H9 (cell line): ENCODE data around the gene PIEZO2. TPM values are rescaled to one million over a fixed set of nuclear protein-coding genes. Genes with fewer than 3 reads are reported as not detected.

ENCODE experiments used
- DNase-seq: peaks from one replicate; pipeline ENCODE4 v3.0.0-alpha.2; 2017
- H2AFZ ChIP-seq: one replicate; pipeline ENCODE4 v1.6.1; 2013; ENCODE audit warnings: mild to moderate bottlenecking, low read length, control low read depth, moderate library complexity
- H2AK5ac ChIP-seq: 2 replicates; pipeline ENCODE4 v1.6.1; 2013; ENCODE audit warnings: low read length, control low read depth, mixed read lengths; ENCODE audit not compliant: insufficient read length
- H2BK120ac ChIP-seq: one replicate; pipeline ENCODE4 v1.6.1; 2013; ENCODE audit warnings: low read depth, mild to moderate bottlenecking, low read length, control low read depth, inconsistent platforms; ENCODE audit not compliant: poor library complexity, severe bottlenecking
- H2BK12ac ChIP-seq: 2 replicates; pipeline ENCODE4 v1.6.1; 2013; ENCODE audit warnings: low read length, control low read depth, mixed read lengths, low read depth; ENCODE audit not compliant: insufficient read length
- H2BK15ac ChIP-seq: 2 replicates; pipeline ENCODE4 v1.6.1; 2013; ENCODE audit warnings: low read depth, low read length, control low read depth
- H2BK20ac ChIP-seq: one replicate; pipeline ENCODE4 v1.6.1; 2013; ENCODE audit warnings: low read depth, mild to moderate bottlenecking, low read length, control low read depth, inconsistent platforms; ENCODE audit not compliant: poor library complexity, severe bottlenecking
- H2BK5ac ChIP-seq: 2 replicates; pipeline ENCODE4 v1.6.1; 2013; ENCODE audit warnings: low read length, control low read depth, mixed read lengths; ENCODE audit not compliant: insufficient read length
- H3K14ac ChIP-seq: 2 replicates; pipeline ENCODE4 v1.6.1; 2013; ENCODE audit warnings: low read length, control low read depth; ENCODE audit not compliant: insufficient read depth
- H3K18ac ChIP-seq: 2 replicates; pipeline ENCODE4 v1.6.1; 2013; ENCODE audit warnings: low read depth, mild to moderate bottlenecking, mixed read lengths, low read length, control low read depth; ENCODE audit not compliant: insufficient read length
- H3K23ac ChIP-seq: 2 replicates; pipeline ENCODE4 v1.6.1; 2013; ENCODE audit warnings: low read length, control low read depth, mixed read lengths, low read depth; ENCODE audit not compliant: insufficient read length
- H3K23me2 ChIP-seq: 2 replicates; pipeline ENCODE4 v1.6.1; 2013; ENCODE audit warnings: low read depth, mild to moderate bottlenecking, mixed read lengths, low read length, control low read depth; ENCODE audit not compliant: insufficient read length, poor library complexity, severe bottlenecking
- H3K27ac ChIP-seq: 2 replicates; pipeline ENCODE4 v1.5.1; 2013; ENCODE audit warnings: low read length, control low read depth, mixed read lengths, low read depth; ENCODE audit not compliant: insufficient read length
- H3K27me3 ChIP-seq: 2 replicates; pipeline ENCODE4 v1.6.1; 2013; ENCODE audit warnings: low read length, control low read depth, inconsistent platforms; ENCODE audit not compliant: insufficient read depth
- H3K4ac ChIP-seq: 2 replicates; pipeline ENCODE4 v1.6.1; 2013; ENCODE audit warnings: low read depth, mild to moderate bottlenecking, control low read depth, inconsistent platforms, low read length, moderate library complexity
- H3K4me1 ChIP-seq: 2 replicates; pipeline ENCODE4 v1.6.1; 2013; ENCODE audit warnings: low read length, control low read depth, inconsistent platforms; ENCODE audit not compliant: insufficient read depth
- H3K4me2 ChIP-seq: 2 replicates; pipeline ENCODE4 v1.6.1; 2013; ENCODE audit warnings: low read length, control low read depth, mixed read lengths; ENCODE audit not compliant: insufficient read length, insufficient read depth
- H3K56ac ChIP-seq: 2 replicates; pipeline ENCODE4 v1.6.1; 2013; ENCODE audit warnings: low read depth, mild to moderate bottlenecking, mixed read lengths, low read length, control low read depth; ENCODE audit not compliant: insufficient read length
- H3K79me1 ChIP-seq: 2 replicates; pipeline ENCODE4 v1.6.1; 2013; ENCODE audit warnings: low read depth, mild to moderate bottlenecking, moderate library complexity, low read length, control low read depth, inconsistent platforms; ENCODE audit not compliant: insufficient read depth, poor library complexity, severe bottlenecking
- H3K79me2 ChIP-seq: 2 replicates; pipeline ENCODE4 v1.6.1; 2013; ENCODE audit warnings: low read length, control low read depth, inconsistent platforms; ENCODE audit not compliant: insufficient read depth
- H3K9ac ChIP-seq: 2 replicates; pipeline ENCODE4 v1.6.1; 2013; ENCODE audit warnings: low read length, control low read depth, mixed read lengths; ENCODE audit not compliant: insufficient read length; ENCODE audit errors: extremely low read depth
- H3K9me3 ChIP-seq: one replicate; pipeline ENCODE4 v1.6.1; 2013; ENCODE audit warnings: low read depth, low read length, inconsistent platforms; ENCODE audit not compliant: control insufficient read depth
- H3T11ph ChIP-seq: one replicate; pipeline ENCODE4 v1.6.1; 2013; ENCODE audit warnings: mild to moderate bottlenecking, low read length, control low read depth, inconsistent platforms
- H4K20me1 ChIP-seq: one replicate; pipeline ENCODE4 v1.6.1; 2013; ENCODE audit not compliant: control insufficient read depth, insufficient read length, insufficient read depth
- H4K5ac ChIP-seq: 2 replicates; pipeline ENCODE4 v1.6.1; 2013; ENCODE audit warnings: low read depth, mild to moderate bottlenecking, mixed read lengths, low read length, control low read depth; ENCODE audit not compliant: insufficient read length
- H4K8ac ChIP-seq: replicated peaks from 2 replicates; pipeline ENCODE4 v1.6.1; 2013; ENCODE audit warnings: low read length, control low read depth, mixed read lengths, low read depth; ENCODE audit not compliant: insufficient read length
- H4K91ac ChIP-seq: 2 replicates; pipeline ENCODE4 v1.6.1; 2013; ENCODE audit warnings: low read depth, mild to moderate bottlenecking, moderate library complexity, mixed read lengths, low read length, control low read depth; ENCODE audit not compliant: insufficient read length
- H3K27ac Mint-ChIP-seq, 3 experiments: 2 replicates in 2 of 3; 3 replicates in 1 of 3; pipeline ENCODE4 v1.8.0; 2020 to 2021; ENCODE audit warnings: mixed read lengths in 3 of 3, mild to moderate bottlenecking in 1 of 3, moderate library complexity in 1 of 3
- H3K27me3 Mint-ChIP-seq: 2 replicates; pipeline ENCODE4 v1.8.0; 2021; ENCODE audit warnings: low read depth, mild to moderate bottlenecking, moderate library complexity, mixed read lengths
- H3K36me3 Mint-ChIP-seq, 3 experiments: 2 replicates in 2 of 3; 3 replicates in 1 of 3; pipeline ENCODE4 v1.8.0; 2020 to 2021; ENCODE audit warnings: low read depth in 3 of 3, mixed read lengths in 3 of 3; ENCODE audit not compliant: insufficient read depth in 1 of 3
- H3K4me1 Mint-ChIP-seq, 2 experiments: 2 replicates each; pipeline ENCODE4 v1.8.0; 2020; ENCODE audit warnings: mixed read lengths in 2 of 2
- H3K4me3 Mint-ChIP-seq, 2 experiments: 2 replicates in 1 of 2; 3 replicates in 1 of 2; pipeline ENCODE4 v1.8.0; 2020 to 2021; ENCODE audit warnings: mild to moderate bottlenecking in 2 of 2, mixed read lengths in 2 of 2, moderate library complexity in 1 of 2
- H3K9me3 Mint-ChIP-seq, 2 experiments: 2 replicates in 1 of 2; 3 replicates in 1 of 2; pipeline ENCODE4 v1.8.0; 2020; ENCODE audit warnings: mild to moderate bottlenecking in 2 of 2, mixed read lengths in 2 of 2, moderate library complexity in 1 of 2
- WGBS: extraction: QIAGEN DNeasy Blood & Tissue Kit; methylation state at CpG from one replicate; pipeline ENCODE4 v1.1.7; 2013; ENCODE audit warnings: missing lambda C conversion rate, low lambda C conversion rate, mixed read lengths; ENCODE audit not compliant: insufficient read length; ENCODE audit errors: extremely low coverage; 5-methylcytosine and 5-hydroxymethylcytosine counted together
- total RNA-seq: library from RNA; stranded (reverse); gene quantifications from 2 replicates; pipeline ENCODE4 v1.2.1, GENCODE V29; 2021
- TF ChIP-seq, protein P1 (sequence below): fragments of 200-600 bp; sonication (generic); conservative IDR thresholded peaks from 3 replicates; pipeline ENCODE4 v1.8.0; 2021; ENCODE audit warnings: antibody characterized with exemption, mild to moderate bottlenecking

PIEZO2 gene
- total RNA-seq, 1 experiment from 2014 or later, result 3.9 TPM

DNA sequence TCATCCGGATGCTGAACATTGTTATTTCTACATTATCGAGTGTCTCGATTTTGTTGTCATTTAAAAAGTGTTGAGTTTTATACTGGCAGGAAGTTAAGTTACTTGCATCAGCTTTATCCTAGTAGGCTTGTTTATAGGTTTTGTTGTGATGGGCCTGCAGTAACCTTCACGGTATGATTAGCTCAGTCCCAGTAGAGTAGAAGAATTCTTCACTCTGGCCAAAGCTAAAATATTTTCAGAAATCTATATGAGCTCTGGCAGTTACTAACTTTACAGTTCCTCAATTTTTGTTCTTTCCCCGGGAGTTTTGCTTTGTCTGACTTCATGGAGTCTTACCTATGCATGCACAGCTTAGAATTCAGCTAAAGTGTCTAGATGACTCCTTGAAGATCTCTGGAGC is 328.7 kb downstream of the PIEZO2 start:
- Mint-ChIP-seq H3K36me3 (peaks cover 0 to 6% (median 5%) of the 10 kb centered on the region in 3 experiments; a peak in 3 of 7 replicates), H3K9me3 (peaks cover 7 to 9% of the 10 kb centered on the region in 2 experiments; a peak in 4 of 5 replicates), H3K27me3 (no peaks in the 10 kb centered on the region), H3K4me3 (no peak overlapping the region), H3K27ac (no peak overlapping the region), H3K4me1 (peaks cover 4 to 6% of the 10 kb centered on the region in 2 experiments; a peak in 2 of 4 replicates)
- no peak overlapping the region for H4K8ac ChIP-seq
- H2AFZ ChIP-seq, result no peak overlapping the region
- H3K27ac ChIP-seq, result no peak overlapping the region
- no peak overlapping the region for H2AK5ac ChIP-seq
- H4K5ac ChIP-seq, result no peak overlapping the region
- H3K9me3 ChIP-seq, result no peaks in the 10 kb centered on the region
- H3K23ac ChIP-seq, result no peak overlapping the region
- no peaks in the 10 kb centered on the region for H3K23me2 ChIP-seq
- no peak overlapping the region for H2BK120ac ChIP-seq
- no peak overlapping the region for H3T11ph ChIP-seq
- no peak for DNase-seq
- H2BK12ac ChIP-seq, result no peak overlapping the region
- H3K79me2 ChIP-seq, result no peaks in the 10 kb centered on the region
- no peaks in the 10 kb centered on the region for H4K20me1 ChIP-seq
- WGBS, result no CpG with 5 or more reads among the region's 5 CpGs
- no peak overlapping the region for H3K14ac ChIP-seq
- H3K4me2 ChIP-seq, result no peak overlapping the region
- no peak overlapping the region for H3K18ac ChIP-seq
- H2BK20ac ChIP-seq, result no peak overlapping the region
- no peak overlapping the region for H2BK15ac ChIP-seq
- no peak overlapping the region for H4K91ac ChIP-seq
- H3K9ac ChIP-seq, result no peak overlapping the region
- H3K4me1 ChIP-seq, result 0 out of 2 replicates have a peak, but pooled peaks cover 3% of the 10 kb centered on the region
- H3K4ac ChIP-seq, result no peak overlapping the region
- TF ChIP-seq, protein P1, sequence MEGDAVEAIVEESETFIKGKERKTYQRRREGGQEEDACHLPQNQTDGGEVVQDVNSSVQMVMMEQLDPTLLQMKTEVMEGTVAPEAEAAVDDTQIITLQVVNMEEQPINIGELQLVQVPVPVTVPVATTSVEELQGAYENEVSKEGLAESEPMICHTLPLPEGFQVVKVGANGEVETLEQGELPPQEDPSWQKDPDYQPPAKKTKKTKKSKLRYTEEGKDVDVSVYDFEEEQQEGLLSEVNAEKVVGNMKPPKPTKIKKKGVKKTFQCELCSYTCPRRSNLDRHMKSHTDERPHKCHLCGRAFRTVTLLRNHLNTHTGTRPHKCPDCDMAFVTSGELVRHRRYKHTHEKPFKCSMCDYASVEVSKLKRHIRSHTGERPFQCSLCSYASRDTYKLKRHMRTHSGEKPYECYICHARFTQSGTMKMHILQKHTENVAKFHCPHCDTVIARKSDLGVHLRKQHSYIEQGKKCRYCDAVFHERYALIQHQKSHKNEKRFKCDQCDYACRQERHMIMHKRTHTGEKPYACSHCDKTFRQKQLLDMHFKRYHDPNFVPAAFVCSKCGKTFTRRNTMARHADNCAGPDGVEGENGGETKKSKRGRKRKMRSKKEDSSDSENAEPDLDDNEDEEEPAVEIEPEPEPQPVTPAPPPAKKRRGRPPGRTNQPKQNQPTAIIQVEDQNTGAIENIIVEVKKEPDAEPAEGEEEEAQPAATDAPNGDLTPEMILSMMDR, result no peak
- H3K27me3 ChIP-seq, result no peaks in the 10 kb centered on the region
- H2BK5ac ChIP-seq, result no peak overlapping the region
- no peaks in the 10 kb centered on the region for H3K79me1 ChIP-seq
- no peak overlapping the region for H3K56ac ChIP-seq
